Tibial nerve (tissue), 4 donors: ENCODE measurements around the gene COL1A1. TPM values are rescaled to one million over a fixed set of nuclear protein-coding genes. Genes with fewer than 3 reads are reported as not detected.

Experiments
- DNase-seq, 2 donors: peaks; one replicate each; pipeline ENCODE4 v3.0.0-alpha.2; 2019; ENCODE audit warnings: low spot score in 2 of 2
- H3K27ac ChIP-seq, 4 donors: fragments of 200-600 bp; sonication (generic) in 3 of 4; one replicate each; pipeline ENCODE4 v1.5.1; 2017 to 2019; ENCODE audit warnings: mild to moderate bottlenecking in 1 of 4
- H3K27me3 ChIP-seq, 2 donors: fragments of 200-600 bp; sonication (generic) in 1 of 2; one replicate each; pipeline versions ENCODE4 v1.5.1 to v1.6.0; 2017 to 2019
- H3K36me3 ChIP-seq, 3 donors: fragments of 200-600 bp; sonication (generic); one replicate each; pipeline ENCODE4 v1.5.1; 2018 to 2019
- H3K4me1 ChIP-seq, 4 donors: fragments of 200-600 bp; sonication (generic) in 3 of 4; one replicate each; pipeline ENCODE4 v1.5.1; 2017 to 2019
- H3K4me3 ChIP-seq, 4 donors: fragments of 200-600 bp; sonication (generic) in 3 of 4; one replicate each; pipeline ENCODE4 v1.5.1; 2017 to 2019; ENCODE audit warnings: mild to moderate bottlenecking in 1 of 4, moderate library complexity in 1 of 4
- H3K9me3 ChIP-seq, 4 donors: fragments of 200-600 bp; sonication (generic) in 3 of 4; one replicate each; pipeline ENCODE4 v1.5.1; 2017 to 2019
- EP300 ChIP-seq, 2 donors: sonication (generic); formaldehyde crosslinking; IDR thresholded peaks; one replicate each; pipeline ENCODE4 v1.6.1; 2017; ENCODE audit warnings: antibody characterized with exemption in 2 of 2, mild to moderate bottlenecking in 1 of 2
- POLR2A ChIP-seq, 2 donors: fragments of 450-650 bp; IDR thresholded peaks; one replicate each; pipeline ENCODE4 v1.6.1; 2017; ENCODE audit warnings: antibody characterized with exemption in 2 of 2, mild to moderate bottlenecking in 2 of 2, moderate library complexity in 2 of 2
- WGBS, 2 donors: methylation state at CpG; one replicate each; pipeline ENCODE4 v1.1.5; 2018; 5-methylcytosine and 5-hydroxymethylcytosine counted together
- total RNA-seq, 4 donors: library from RNA; depleted of rRNA; stranded (reverse); fragments of >200 nt; gene quantifications; one replicate each; pipeline ENCODE4 v1.1.0, GENCODE V29; 2016
- TF ChIP-seq, protein P1 (sequence below), 5 experiments: fragments of 200-600 bp in 3 of 5; fragments of 450-650 bp in 2 of 5; sonication (generic) in 3 of 5; IDR thresholded peaks; one replicate each; pipeline ENCODE4 v1.5.1; 2016 to 2019; ENCODE audit warnings: antibody characterized with exemption in 5 of 5, mild to moderate bottlenecking in 3 of 5, moderate library complexity in 2 of 5

The COL1A1 gene
- total RNA-seq, 4 donors from 2014 or later, result 31.5 to 185 (median 73.0) TPM

DNA sequence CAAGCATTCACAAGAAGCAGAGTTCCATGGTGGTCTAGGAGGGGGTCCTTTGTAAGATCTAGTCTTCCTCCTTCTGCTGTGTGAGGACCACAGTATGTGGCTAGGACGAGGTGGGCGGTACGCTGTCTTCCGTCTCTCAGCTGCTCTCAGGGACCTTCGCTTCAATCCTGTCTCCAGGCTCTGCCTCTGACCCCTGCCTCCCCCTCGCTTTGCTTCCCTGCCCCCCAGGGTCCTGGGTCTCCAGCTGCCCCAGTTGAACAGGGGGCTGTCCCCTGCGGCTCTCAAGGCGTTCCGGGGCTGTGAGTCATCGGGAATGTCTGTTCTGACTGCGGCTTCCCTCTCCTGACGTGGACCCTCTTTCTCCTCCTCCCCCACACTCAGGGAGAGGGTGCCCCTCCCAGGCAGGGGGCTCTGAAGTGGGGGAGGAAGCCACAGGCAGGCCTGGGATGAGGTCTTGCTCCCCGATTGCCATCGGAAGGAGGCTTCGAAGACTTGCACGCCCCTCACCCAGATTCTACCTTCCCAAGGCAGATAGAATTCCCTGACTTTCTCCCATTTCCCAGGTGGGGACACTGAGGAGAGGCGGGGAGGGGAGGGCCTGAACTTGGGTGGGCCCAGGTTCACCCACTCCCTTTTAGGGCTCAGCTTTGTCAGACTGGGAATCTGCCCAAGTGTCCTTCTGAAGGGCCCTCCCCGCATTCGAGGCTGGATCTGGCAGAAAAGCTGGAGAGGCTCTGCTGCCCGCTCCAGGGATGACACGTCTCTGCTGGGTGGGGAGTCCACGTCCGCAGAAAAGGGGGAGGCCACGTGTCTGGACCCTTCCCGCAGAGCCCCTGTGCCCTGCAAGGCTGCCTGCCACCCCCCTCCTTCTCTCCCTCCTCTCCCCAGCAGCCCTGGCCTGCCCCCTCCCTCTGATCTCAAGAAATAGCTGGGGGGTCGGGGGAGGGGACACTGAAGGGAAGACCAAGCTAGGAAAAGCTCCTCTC is 9.1 kb upstream of the COL1A1 start:
- WGBS, 2 donors, result 18 to 19% methylated on average over 25 to 26 of the region's 26 CpGs
- H3K27me3 ChIP-seq, result no peaks in the 10 kb centered on the region
- no peaks in the 10 kb centered on the region for H3K9me3 ChIP-seq
- H3K4me1 ChIP-seq, result peaks cover 0 to 75% (median 37%) of the 10 kb centered on the region in 4 donors
- DNase-seq, result peak in 1 of 2 donors; percentile 15
- TF ChIP-seq POLR2A (IDR thresholded peaks at IDR 0.05) (no peak), EP300 (IDR thresholded peaks at IDR 0.05) (no peak)
- TF ChIP-seq, protein P1, sequence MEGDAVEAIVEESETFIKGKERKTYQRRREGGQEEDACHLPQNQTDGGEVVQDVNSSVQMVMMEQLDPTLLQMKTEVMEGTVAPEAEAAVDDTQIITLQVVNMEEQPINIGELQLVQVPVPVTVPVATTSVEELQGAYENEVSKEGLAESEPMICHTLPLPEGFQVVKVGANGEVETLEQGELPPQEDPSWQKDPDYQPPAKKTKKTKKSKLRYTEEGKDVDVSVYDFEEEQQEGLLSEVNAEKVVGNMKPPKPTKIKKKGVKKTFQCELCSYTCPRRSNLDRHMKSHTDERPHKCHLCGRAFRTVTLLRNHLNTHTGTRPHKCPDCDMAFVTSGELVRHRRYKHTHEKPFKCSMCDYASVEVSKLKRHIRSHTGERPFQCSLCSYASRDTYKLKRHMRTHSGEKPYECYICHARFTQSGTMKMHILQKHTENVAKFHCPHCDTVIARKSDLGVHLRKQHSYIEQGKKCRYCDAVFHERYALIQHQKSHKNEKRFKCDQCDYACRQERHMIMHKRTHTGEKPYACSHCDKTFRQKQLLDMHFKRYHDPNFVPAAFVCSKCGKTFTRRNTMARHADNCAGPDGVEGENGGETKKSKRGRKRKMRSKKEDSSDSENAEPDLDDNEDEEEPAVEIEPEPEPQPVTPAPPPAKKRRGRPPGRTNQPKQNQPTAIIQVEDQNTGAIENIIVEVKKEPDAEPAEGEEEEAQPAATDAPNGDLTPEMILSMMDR (IDR thresholded peaks at IDR 0.05), result no peak
- no peaks in the 10 kb centered on the region for H3K36me3 ChIP-seq
- no peak overlapping the region for H3K4me3 ChIP-seq
- H3K27ac ChIP-seq, result peak overlapping the region; percentile 10 to 87 (median 82)

DNA sequence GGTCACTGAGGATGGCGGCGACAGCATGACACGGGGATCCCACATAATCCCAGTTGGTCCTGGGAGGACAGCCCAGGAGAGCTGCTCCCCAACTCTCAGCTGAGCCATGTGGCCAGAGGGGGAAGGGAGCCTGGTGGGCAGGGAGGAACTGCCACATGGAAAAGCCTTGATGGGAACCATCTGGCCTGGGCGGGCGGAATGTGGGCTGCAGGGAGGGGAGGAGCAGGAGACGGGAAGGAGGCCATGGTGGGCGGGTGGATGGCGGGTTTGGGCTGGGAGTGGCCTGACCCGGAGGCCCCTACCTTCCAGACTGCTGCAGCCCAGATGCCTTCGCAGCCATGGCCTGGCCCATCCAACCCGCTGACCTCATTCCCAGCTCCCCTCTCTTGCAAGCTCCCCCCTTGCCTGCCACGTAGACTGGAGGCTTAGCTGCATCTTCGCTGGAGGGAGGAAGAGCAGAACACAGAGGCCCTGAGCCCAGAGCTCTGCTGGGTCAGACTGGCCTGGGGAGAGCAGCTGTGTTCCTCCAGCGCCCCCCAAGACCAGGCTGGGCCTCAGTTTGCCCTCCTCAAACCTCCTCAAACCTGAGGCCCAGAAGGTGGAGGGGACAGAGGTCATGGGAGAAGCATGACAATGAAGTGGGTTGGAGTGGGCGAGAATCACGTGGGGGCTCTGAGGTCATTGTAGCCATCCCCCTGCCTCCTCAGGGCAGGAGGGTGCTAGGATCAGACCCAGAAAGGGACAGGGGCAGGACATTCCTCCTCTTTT is 8.2 kb upstream of the COL1A1 start:
- peak; percentile 83 to 88 for DNase-seq
- no peaks in the 10 kb centered on the region for H3K27me3 ChIP-seq
- no peaks in the 10 kb centered on the region for H3K9me3 ChIP-seq
- H3K4me1 ChIP-seq, result peaks cover 0 to 81% (median 38%) of the 10 kb centered on the region in 4 donors
- 33 to 39% methylated on average over 14 to 16 of the region's 16 CpGs for WGBS, 2 donors
- no peaks in the 10 kb centered on the region for H3K36me3 ChIP-seq
- no peak overlapping the region for H3K4me3 ChIP-seq
- TF ChIP-seq EP300 (IDR thresholded peaks at IDR 0.05) (peak in 1 of 2 donors; percentile 73), POLR2A (IDR thresholded peaks at IDR 0.05) (peak in 1 of 2 donors; percentile 19)
- TF ChIP-seq, protein P1 (IDR thresholded peaks at IDR 0.05), result peak in 1 of 5 experiments; percentile 25
- H3K27ac ChIP-seq, result peak overlapping the region; percentile 21 to 87 (median 82)

DNA sequence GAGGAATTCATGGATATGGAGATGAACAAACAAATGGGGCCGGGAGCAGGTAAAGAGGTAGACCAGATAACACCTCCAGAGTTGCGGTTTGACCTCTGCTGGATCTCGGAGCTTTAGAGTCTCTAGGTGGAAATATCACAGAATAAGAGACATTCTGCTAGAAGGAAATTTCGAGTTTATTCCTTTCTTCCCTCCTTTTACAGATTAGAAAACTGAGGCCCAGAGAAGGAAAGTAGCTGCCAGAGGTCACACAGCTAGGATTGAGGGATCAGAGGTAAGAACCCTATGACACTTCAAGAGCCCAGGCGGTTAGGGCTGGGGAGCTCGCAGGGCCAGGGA is 7.7 kb upstream of the COL1A1 start:
- H3K4me1 ChIP-seq, result peaks cover 0 to 83% (median 38%) of the 10 kb centered on the region in 4 donors
- no peaks in the 10 kb centered on the region for H3K27me3 ChIP-seq
- no peak for DNase-seq
- H3K4me3 ChIP-seq, result no peak overlapping the region
- 77 to 82% methylated on average over 6 of the region's 6 CpGs for WGBS, 2 donors
- peak overlapping the region; percentile 21 to 87 (median 68) for H3K27ac ChIP-seq
- no peaks in the 10 kb centered on the region for H3K36me3 ChIP-seq
- H3K9me3 ChIP-seq, result no peaks in the 10 kb centered on the region
- no peak for TF ChIP-seq POLR2A (IDR thresholded peaks at IDR 0.05)
- TF ChIP-seq EP300 (IDR thresholded peaks at IDR 0.05), result no peak
- TF ChIP-seq, protein P1 (IDR thresholded peaks at IDR 0.05), result no peak

DNA sequence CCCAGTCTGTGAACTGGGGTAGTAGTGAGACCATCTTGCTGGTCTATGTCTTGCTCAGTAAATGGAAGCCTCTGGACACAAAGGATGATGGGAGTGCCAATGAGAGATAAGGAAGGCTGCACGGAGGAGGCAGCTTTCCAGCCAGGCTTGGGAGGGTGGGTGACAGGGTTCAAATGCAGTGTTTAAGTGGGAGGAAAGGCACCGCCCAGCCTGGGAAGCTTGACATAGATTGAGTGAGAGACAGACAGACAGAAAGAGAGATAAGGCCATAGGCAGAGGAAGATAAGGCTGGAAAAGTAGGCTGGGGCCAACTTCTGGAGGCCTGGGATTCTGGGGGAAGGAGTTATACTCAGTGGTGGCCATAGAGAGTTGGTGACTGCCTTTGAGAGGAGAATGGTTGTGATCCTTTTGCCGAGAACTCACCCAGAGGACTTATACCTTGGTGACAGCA is 7.2 kb upstream of the COL1A1 start:
- Histone ChIP-seq H3K27ac (peak overlapping the region; percentile 21 to 87 (median 68)), H3K27me3 (no peaks in the 10 kb centered on the region), H3K9me3 (no peaks in the 10 kb centered on the region), H3K4me3 (no peak overlapping the region), H3K36me3 (no peaks in the 10 kb centered on the region), H3K4me1 (peaks cover 0 to 88% (median 38%) of the 10 kb centered on the region in 4 donors)
- TF ChIP-seq, protein P1 (IDR thresholded peaks at IDR 0.05), result no peak
- no peak for TF ChIP-seq EP300 (IDR thresholded peaks at IDR 0.05)
- no peak for TF ChIP-seq POLR2A (IDR thresholded peaks at IDR 0.05)
- 76 to 79% methylated on average over 3 of the region's 3 CpGs for WGBS, 2 donors
- DNase-seq, result peak in 1 of 2 donors; percentile 10
